HCEC 1CT (cell line): ENCODE measurements around the gene RANBP17.

Experiments used
- DNase-seq: peaks from one replicate; pipeline ENCODE4 v3.0.0-alpha.2; 2017

The RANBP17 gene

GRCh38 chr5:171330021-171330420, 468.2 kb downstream of the RANBP17 start:
- no peak for DNase-seq

- DNase-seq, result no peak
Observed at GRCh38 chr5:171335616-171336015, 473.8 kb downstream of the RANBP17 start.

DNA sequence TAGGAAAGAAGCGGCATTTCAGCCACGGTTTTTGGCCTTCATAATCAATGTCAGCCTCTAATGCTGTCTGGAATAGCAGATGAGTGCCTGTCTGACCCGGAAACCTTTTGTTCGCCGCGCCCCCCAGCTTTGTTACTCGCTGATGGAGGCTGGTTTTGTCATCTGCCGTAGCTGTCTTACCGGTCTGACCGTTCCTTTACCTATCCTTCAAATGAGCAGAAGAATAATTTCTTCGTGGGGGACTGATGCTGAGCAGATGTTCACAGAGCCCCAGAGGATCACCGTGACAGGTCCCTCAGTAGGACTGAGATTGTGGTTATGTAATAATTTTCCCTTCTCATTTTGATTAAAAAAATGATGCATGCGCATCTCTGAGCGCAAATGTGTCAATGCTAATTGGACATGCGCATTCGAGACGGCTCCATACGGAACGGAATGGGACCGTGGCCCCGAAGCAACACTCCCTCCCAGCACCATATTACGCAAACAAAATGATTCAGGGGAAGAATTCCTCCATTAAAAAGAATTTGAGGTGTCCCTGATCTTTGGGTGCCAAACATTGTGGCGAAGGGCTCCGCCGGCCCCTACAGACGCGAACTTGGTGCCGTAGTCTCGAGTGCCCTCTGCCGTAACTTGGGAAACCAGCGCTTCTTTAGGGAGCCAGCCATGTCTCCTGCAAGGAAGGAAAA, 474.8 kb downstream of the RANBP17 start:
- peak; percentile 40 for DNase-seq

DNA sequence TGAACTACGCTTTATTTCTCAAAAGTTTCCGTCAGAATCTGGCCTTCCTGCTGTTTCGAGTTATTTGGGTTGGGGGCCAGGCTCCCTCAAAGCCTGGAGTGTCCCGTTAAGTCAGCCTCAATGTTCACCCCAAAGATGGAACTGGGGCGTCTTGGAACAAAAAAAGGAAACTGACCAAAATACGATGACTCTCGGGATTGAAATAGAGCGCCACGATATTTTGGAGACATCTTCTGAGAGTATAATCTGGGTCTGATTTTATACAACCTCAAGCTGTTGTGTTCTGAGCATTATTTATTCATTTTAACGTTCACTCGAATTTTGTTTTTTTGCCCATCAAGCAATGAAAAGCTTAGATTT, 475.4 kb downstream of the RANBP17 start:
- DNase-seq, result no peak

DNA sequence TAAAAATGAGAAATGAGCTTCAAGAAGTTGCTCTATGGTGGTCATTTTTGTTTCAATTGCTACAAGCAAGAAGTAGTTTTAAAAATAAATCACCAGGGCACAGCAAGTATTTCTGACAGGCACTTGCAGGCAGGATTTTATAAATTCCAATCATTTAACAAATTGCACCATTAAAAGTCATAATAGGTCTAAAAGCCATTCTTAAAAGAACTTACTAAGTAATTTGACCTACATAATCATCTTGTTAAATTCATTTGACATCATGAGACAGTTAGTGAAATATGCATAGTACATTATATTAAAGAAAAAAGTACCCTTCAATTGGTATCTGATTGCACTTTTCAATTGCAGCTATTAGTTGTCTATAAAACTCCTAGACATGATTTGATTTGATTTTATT, 478.2 kb downstream of the RANBP17 start:
- no peak for DNase-seq

- no peak for DNase-seq
Observed at GRCh38 chr5:171340491-171340890, 478.7 kb downstream of the RANBP17 start.

GRCh38 chr5:171342362-171343111, 480.7 kb downstream of the RANBP17 start:
- DNase-seq, result peak; percentile 45

GRCh38 chr5:171344936-171345608, 483.3 kb downstream of the RANBP17 start:
- no peak for DNase-seq
